GM13977 (cell line): ENCODE measurements around the gene REST.
"Not testable (repeated sequence)": the region's sequence is repeated elsewhere in the genome, so short reads cannot be mapped to it uniquely, and the experiment has no call there.

ENCODE experiments used
- DNase-seq: peaks from one replicate; pipeline ENCODE4 v3.0.0; 2012; ENCODE audit warnings: low spot score
- in situ Hi-C: fragments of 300-500 bp; cut with MboI; formaldehyde crosslinking; loops from one replicate; pipeline ENCODE4 v1.12.0; 2022; ENCODE audit warnings: low sequenced_read_pairs, low pct_unique_long_range_greater_than_20kb, mixed read lengths, inconsistent platforms; ENCODE audit not compliant: unreplicated experiment
- TF ChIP-seq, protein P1 (sequence below): IDR thresholded peaks from 2 replicates; pipeline ENCODE4 v1.5.1; 2012; ENCODE audit warnings: mild to moderate bottlenecking, control low read depth; ENCODE audit not compliant: insufficient read depth; ENCODE audit errors: extremely low read depth, missing control alignments

Gene REST

DNA sequence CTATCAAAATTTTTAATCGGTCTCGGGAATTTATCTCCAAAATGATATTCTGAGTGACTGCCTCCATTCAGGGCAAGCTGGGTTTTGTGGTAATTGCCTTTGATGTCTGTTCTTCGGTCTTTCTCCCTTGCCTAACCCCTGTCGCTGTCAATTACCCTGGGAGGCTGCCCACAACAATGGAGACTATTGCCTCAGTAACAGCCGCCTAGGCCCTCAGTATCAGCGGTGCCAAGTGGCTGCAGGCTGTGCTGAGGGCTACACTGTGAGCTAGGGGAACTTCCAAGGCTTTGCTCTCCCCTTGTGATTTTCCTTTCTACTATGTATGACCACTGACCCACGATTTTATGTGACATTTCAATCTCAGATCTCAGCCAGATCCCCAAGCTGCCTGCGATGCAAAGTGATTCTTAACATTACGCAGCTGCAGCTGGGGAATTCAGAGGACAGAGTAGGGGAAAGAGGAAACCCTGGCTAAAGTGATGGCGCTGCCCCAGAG, 36.3 kb upstream of the REST start:
- DNase-seq, result no peak

DNA sequence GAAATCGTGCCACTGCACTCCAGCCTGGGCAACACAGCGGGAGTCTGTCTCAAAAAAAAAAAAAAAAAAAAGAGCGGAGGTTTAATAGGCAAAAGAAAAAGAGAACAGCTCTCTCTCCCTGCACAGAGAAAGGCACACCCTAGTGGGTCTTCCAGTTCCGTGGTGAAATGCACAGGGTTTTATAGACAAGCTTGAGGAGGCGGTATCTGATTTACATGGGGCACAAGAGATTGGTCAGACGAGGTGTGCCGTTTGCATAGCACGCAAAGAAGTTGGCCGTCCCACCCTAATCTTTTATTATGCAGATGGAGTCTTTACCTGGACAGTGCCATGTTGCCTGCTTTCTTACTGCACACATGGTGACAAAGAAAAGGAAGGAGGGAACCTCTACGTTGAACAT, 33.5 kb upstream of the REST start:
- in situ Hi-C loops, result no loop called here
- TF ChIP-seq, protein P1, sequence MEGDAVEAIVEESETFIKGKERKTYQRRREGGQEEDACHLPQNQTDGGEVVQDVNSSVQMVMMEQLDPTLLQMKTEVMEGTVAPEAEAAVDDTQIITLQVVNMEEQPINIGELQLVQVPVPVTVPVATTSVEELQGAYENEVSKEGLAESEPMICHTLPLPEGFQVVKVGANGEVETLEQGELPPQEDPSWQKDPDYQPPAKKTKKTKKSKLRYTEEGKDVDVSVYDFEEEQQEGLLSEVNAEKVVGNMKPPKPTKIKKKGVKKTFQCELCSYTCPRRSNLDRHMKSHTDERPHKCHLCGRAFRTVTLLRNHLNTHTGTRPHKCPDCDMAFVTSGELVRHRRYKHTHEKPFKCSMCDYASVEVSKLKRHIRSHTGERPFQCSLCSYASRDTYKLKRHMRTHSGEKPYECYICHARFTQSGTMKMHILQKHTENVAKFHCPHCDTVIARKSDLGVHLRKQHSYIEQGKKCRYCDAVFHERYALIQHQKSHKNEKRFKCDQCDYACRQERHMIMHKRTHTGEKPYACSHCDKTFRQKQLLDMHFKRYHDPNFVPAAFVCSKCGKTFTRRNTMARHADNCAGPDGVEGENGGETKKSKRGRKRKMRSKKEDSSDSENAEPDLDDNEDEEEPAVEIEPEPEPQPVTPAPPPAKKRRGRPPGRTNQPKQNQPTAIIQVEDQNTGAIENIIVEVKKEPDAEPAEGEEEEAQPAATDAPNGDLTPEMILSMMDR, result no peak
- DNase-seq, result no peak

More for the DNA sequence above, 36.3 kb upstream of the REST start:
- TF ChIP-seq, protein P1, result no peak
- in situ Hi-C loops, result no loop called here

DNA sequence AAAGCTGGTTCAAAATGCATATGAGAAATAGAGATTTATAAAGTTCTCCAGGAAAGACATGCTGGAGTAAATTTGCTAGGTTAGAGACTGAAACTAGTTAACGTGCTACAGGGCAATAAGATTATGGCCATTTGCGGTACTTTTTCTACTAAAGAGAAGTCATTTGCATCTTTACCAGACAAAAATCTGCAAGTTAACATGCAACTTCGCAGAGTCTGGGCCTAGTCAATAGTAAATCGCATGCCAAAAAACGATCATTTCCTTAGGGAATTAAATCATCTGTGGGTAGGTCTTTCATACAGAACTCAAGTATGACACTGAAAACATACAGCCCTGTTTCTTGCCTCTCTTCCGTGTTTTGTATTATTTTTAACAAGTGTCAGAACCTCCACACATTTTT, 32.8 kb upstream of the REST start:
- in situ Hi-C loops, result no loop called here

DNA sequence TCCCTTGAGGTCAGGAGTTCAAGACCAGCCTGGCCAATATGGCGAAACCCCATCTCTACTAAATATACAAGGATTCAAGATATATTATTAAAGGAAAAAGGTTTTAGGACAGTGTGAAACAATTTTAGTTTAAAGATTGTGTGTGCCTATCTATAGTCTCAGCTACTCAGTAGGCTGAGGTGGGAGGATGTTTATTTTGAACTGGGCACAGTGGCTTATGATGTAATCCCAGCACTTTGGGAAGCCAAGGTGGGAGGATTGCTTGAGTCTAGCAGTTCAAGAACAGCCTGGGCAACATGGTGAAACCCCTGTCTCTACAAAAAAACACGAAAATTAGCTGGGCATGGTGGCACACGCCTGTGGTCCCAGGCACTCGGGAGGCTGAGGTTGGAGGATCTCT, 31.4 kb upstream of the REST start:
- in situ Hi-C loops, result no loop called here
- no peak for DNase-seq

More for the DNA sequence above, 32.8 kb upstream of the REST start:
- TF ChIP-seq, protein P1, result no peak
- no peak for DNase-seq

DNA sequence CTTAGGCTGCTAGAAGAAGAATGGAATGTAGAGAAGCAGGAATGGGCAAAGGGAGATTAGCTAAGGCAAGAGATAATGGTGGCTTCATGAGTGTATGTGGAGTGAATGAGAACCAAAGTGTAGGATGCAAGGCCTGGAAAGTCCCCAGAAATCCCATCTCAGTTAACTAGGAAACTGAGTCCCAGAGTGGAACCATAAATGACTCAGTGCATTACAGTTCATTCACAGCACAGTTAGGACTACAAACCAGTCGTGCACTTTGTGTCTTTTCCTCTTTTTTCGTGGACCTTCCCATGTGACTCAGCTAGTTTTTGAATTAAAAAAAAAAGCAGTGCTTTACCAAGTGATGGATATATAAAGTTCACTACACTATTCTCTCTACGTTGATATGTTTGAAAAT, 27.7 kb upstream of the REST start:
- in situ Hi-C loops, result no loop called here
- DNase-seq, result no peak
- TF ChIP-seq, protein P1, result no peak

More for the DNA sequence above, 31.4 kb upstream of the REST start:
- TF ChIP-seq, protein P1, result no peak

DNA sequence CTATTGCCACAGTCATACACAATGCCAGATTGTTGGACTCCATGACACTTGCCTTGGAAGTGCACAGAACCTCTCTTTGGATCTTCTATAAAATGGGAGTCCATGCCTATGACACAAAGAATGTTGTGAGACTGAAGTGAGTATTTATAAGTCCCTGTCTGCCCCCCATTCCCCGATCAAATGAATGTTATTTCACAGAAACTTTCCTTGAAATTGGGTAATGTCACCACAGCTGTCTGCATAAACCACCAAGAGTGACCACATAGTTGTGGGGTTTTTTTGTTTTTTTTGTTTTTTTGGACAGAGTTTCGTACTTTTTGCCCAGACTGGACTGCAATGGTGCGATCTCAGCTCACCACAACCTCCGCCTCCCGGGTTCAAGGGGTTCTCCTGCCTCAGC, 27.1 kb upstream of the REST start:
- in situ Hi-C loops, result no loop called here
- DNase-seq, result no peak
- TF ChIP-seq, protein P1, result no peak

DNA sequence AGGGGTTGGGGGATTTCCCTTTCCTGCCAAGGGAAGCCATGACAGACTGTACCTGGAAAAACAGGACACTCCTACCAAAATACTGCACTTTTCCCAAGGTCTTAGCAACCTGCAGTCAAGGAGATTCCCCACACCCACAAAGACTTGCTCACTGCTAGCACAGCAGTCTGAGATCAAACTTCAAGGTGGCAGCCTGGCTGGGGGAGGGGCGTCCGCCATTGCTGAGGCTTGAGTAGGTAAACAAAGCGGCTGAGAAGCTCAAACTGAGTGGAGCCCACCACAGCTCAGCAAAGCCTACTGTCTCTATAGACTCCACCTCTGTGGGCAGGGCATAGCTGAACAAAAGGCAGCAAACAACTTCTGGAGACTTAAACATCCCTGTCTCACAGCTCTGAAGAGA, 23.2 kb upstream of the REST start:
- not testable (repeated sequence) for DNase-seq

More for the DNA sequence above, 23.2 kb upstream of the REST start:
- in situ Hi-C loops, result not testable (repeated sequence)
